B cell (primary cell): Measurements from ENCODE around the gene NCAN. TPM values are rescaled to one million over a fixed set of nuclear protein-coding genes. Genes with fewer than 3 reads are reported as not detected.

Experiments
- ATAC-seq: fragments of 200-7000 bp; cut with Tn5 transposase; one replicate; pipeline ENCODE4 v1.10.0; 2021; ENCODE audit warnings: low read depth, mild to moderate bottlenecking, moderate number of reproducible peaks, moderate library complexity
- CTCF ChIA-PET: fragments of 350-600 bp; sonication (Branson Sonifier 250); formaldehyde crosslinking; loops from one replicate; lab custom pipeline; 2021; ENCODE audit warnings: antibody characterized with exemption, inconsistent platforms; lab: Charles Lee
- POLR2A ChIA-PET: fragments of 350-600 bp; sonication (Branson Sonifier 250); formaldehyde crosslinking; loops from one replicate; lab custom pipeline; 2021; ENCODE audit warnings: antibody characterized with exemption; lab: Charles Lee
- DNase-seq: peaks from one replicate; pipeline ENCODE4 v3.0.0; 2013
- H2AFZ ChIP-seq: 2 replicates; pipeline ENCODE4 v1.6.1; 2012; ENCODE audit warnings: mild to moderate bottlenecking, low read depth, low read length; ENCODE audit not compliant: insufficient read depth, poor library complexity, severe bottlenecking
- H3K27ac ChIP-seq, 2 donors: 1 replicate in 1 of 2; 2 replicates in 1 of 2; pipeline ENCODE4 v1.5.1; 2012 to 2013; ENCODE audit warnings: low read length in 2 of 2, mild to moderate bottlenecking in 2 of 2, moderate library complexity in 1 of 2
- H3K27me3 ChIP-seq, 4 experiments: fragments of 200-600 bp in 1 of 4; sonication (generic) in 1 of 4; replicated peaks in 1 of 4; 1 replicate in 2 of 4; 2 replicates in 2 of 4; pipeline versions ENCODE4 v1.6.1 to v1.7.0; 2013 to 2016; ENCODE audit warnings: low read length in 3 of 4, mild to moderate bottlenecking in 2 of 4, mixed read lengths in 1 of 4, moderate library complexity in 1 of 4; ENCODE audit not compliant: insufficient read depth in 4 of 4, control insufficient read depth in 3 of 4; ENCODE audit errors: control extremely low read depth in 1 of 4
- H3K36me3 ChIP-seq, 2 experiments: replicated peaks in 1 of 2; 1 replicate in 1 of 2; 2 replicates in 1 of 2; pipeline versions ENCODE4 v1.6.1 to v1.7.1; 2013; ENCODE audit warnings: low read length in 1 of 2; ENCODE audit not compliant: insufficient read depth in 2 of 2, control insufficient read depth in 1 of 2; ENCODE audit errors: control extremely low read depth in 1 of 2, extremely low read depth in 1 of 2
- H3K4me1 ChIP-seq, 2 donors: fragments of 200-600 bp in 1 of 2; sonication (generic) in 1 of 2; 1 replicate in 1 of 2; 2 replicates in 1 of 2; pipeline versions ENCODE4 v1.5.1 to v1.6.1; 2013 to 2017; ENCODE audit warnings: low read length in 2 of 2; ENCODE audit not compliant: control insufficient read depth in 2 of 2, insufficient read depth in 2 of 2
- H3K4me2 ChIP-seq: replicated peaks from 2 replicates; pipeline ENCODE3; 2012; ENCODE audit warnings: mild to moderate bottlenecking, low read depth, low read length; ENCODE audit not compliant: poor library complexity, severe bottlenecking
- H3K4me3 ChIP-seq, 5 experiments: fragments of 200-600 bp in 1 of 5; sonication (generic) in 1 of 5; 1 replicate in 3 of 5; 2 replicates in 2 of 5; pipeline versions ENCODE4 v1.5.1 to v1.7.0; 2011 to 2016; ENCODE audit warnings: low read length in 4 of 5, mild to moderate bottlenecking in 4 of 5, low read depth in 2 of 5, control low read depth in 1 of 5, moderate library complexity in 1 of 5; ENCODE audit not compliant: insufficient read depth in 1 of 5; ENCODE audit errors: control extremely low read depth in 1 of 5, extremely low read depth in 1 of 5
- H3K79me2 ChIP-seq: fragments of 200-600 bp; sonication (generic); one replicate; pipeline ENCODE4 v1.6.0; 2016; ENCODE audit warnings: low read length; ENCODE audit not compliant: control insufficient read depth, insufficient read depth
- H3K9ac ChIP-seq: fragments of 200-600 bp; sonication (generic); 2 replicates; pipeline ENCODE4 v1.6.1; 2017; ENCODE audit warnings: mild to moderate bottlenecking, low read length, moderate library complexity
- H3K9me3 ChIP-seq, 3 donors: one replicate each; pipeline versions ENCODE4 v1.6.1 to v1.7.1; 2013; ENCODE audit warnings: low read length in 2 of 3; ENCODE audit not compliant: control insufficient read depth in 2 of 3, insufficient read depth in 1 of 3; ENCODE audit errors: control extremely low read depth in 1 of 3
- H4K20me1 ChIP-seq: 2 replicates; pipeline ENCODE4 v1.6.0; 2012; ENCODE audit warnings: mild to moderate bottlenecking, low read length; ENCODE audit not compliant: insufficient read depth, control insufficient read depth, poor library complexity, severe bottlenecking
- H3K27ac Mint-ChIP-seq: one replicate; pipeline ENCODE4 v1.8.0; 2021; ENCODE audit warnings: mixed read lengths
- H3K27me3 Mint-ChIP-seq: one replicate; pipeline ENCODE4 v1.8.0; 2021; ENCODE audit warnings: mixed read lengths
- H3K4me1 Mint-ChIP-seq: one replicate; pipeline ENCODE4 v1.8.0; 2021; ENCODE audit warnings: mixed read lengths
- H3K4me3 Mint-ChIP-seq: one replicate; pipeline ENCODE4 v1.8.0; 2021; ENCODE audit warnings: mixed read lengths
- H3K9me3 Mint-ChIP-seq: one replicate; pipeline ENCODE4 v1.8.0; 2022; ENCODE audit warnings: mixed read lengths; ENCODE audit not compliant: insufficient read depth
- EZH2 ChIP-seq: IDR thresholded peaks from 2 replicates; pipeline ENCODE4 v1.6.1; 2012; ENCODE audit warnings: borderline replicate concordance, low read depth, mild to moderate bottlenecking, moderate library complexity, low read length; ENCODE audit not compliant: insufficient read depth, poor library complexity, severe bottlenecking
- WGBS: methylation state at CpG from one replicate; pipeline ENCODE4 v1.1.5; 2013; ENCODE audit warnings: missing lambda C conversion rate; ENCODE audit not compliant: insufficient coverage; 5-methylcytosine and 5-hydroxymethylcytosine counted together
- intact Hi-C: fragments of 100-400 bp; cut with micrococcal nuclease; formaldehyde crosslinking; loops from one replicate; pipeline ENCODE4 v1.10.0; 2022
- polyA plus RNA-seq: library from polyadenylated mRNA; depleted of rRNA; stranded (reverse); fragments of >200 nt; gene quantifications from 2 replicates; pipeline ENCODE4 v1.2.3, GENCODE V29; 2012
- total RNA-seq, 2 donors: library from RNA; stranded (reverse); fragments of 120-200 nt in 1 of 2; gene quantifications; 1 replicate in 1 of 2; 2 replicates in 1 of 2; pipeline versions ENCODE4 v1.2.3 to v1.2.4, GENCODE V29; 2013 to 2022
- TF ChIP-seq, protein P1 (sequence below): fragments of 200-600 bp; IDR thresholded peaks from one replicate; pipeline ENCODE4 v1.8.0; 2022; ENCODE audit warnings: antibody characterized with exemption, mild to moderate bottlenecking

The NCAN gene
- total and polyA plus RNA-seq, 2 donors (not counting 1 experiment from before 2014, with no cell fraction given) = 0.03 TPM; not detected in 1

- Histone ChIP-seq H3K27ac (no peak overlapping the region), H3K4me3 (no peak overlapping the region), H4K20me1 (no peaks in the 10 kb centered on the region), H3K9ac (no peak overlapping the region), H3K36me3 (no peaks in the 10 kb centered on the region), H2AFZ (peak overlapping the region; percentile 38), H3K9me3 (peaks cover 0 to 17% (median 4%) of the 10 kb centered on the region in 3 donors), H3K27me3 (peaks cover 0 to 37% (median 13%) of the 10 kb centered on the region in 4 experiments), H3K4me1 (peaks cover 9 to 19% of the 10 kb centered on the region in 2 donors), H3K79me2 (no peaks in the 10 kb centered on the region), H3K4me2 (peak overlapping the region; percentile 72)
- ATAC-seq = no peak
- Mint-ChIP-seq H3K4me3 (peak overlapping the region; percentile 70), H3K4me1 (peaks cover 20% of the 10 kb centered on the region), H3K27me3 (peaks cover 35% of the 10 kb centered on the region), H3K27ac (peak overlapping the region; percentile 38), H3K9me3 (no peaks in the 10 kb centered on the region)
- POLR2A ChIA-PET = interaction anchor here (0.7 kb wide), 1 partner anchor 185 kb away, joined by 6 read pairs; no protein-coding TSS in a partner anchor
- TF ChIP-seq, protein P1, sequence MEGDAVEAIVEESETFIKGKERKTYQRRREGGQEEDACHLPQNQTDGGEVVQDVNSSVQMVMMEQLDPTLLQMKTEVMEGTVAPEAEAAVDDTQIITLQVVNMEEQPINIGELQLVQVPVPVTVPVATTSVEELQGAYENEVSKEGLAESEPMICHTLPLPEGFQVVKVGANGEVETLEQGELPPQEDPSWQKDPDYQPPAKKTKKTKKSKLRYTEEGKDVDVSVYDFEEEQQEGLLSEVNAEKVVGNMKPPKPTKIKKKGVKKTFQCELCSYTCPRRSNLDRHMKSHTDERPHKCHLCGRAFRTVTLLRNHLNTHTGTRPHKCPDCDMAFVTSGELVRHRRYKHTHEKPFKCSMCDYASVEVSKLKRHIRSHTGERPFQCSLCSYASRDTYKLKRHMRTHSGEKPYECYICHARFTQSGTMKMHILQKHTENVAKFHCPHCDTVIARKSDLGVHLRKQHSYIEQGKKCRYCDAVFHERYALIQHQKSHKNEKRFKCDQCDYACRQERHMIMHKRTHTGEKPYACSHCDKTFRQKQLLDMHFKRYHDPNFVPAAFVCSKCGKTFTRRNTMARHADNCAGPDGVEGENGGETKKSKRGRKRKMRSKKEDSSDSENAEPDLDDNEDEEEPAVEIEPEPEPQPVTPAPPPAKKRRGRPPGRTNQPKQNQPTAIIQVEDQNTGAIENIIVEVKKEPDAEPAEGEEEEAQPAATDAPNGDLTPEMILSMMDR = no peak
- TF ChIP-seq EZH2 = no peak
- 19% methylated on average over 31 of the region's 31 CpGs for WGBS
- CTCF ChIA-PET = no interaction called here
- DNase-seq = no peak
- intact Hi-C loops = no loop called here
Measured at GRCh38 chr19:19262190-19263057, 50.7 kb downstream of the NCAN start.
